Fibroblast of villous mesenchyme (primary cell): Measurements from ENCODE around the gene ALPL. TPM values are rescaled to one million over a fixed set of nuclear protein-coding genes. Genes with fewer than 3 reads are reported as not detected.

ENCODE experiments used
- DNase-seq: peaks from one replicate; pipeline ENCODE4 v3.0.0-alpha.2; 2010; ENCODE audit warnings: low read depth
- H3K4me3 ChIP-seq: 2 replicates; pipeline ENCODE4 v1.5.1; 2011; ENCODE audit warnings: low read depth, mild to moderate bottlenecking, low read length
- total RNA-seq: library from RNA; depleted of rRNA; stranded (reverse); fragments of >200 nt; gene quantifications from 2 replicates; pipeline ENCODE4 v1.2.3, GENCODE V29; 2012
- TF ChIP-seq, protein P1 (sequence below): IDR thresholded peaks from 2 replicates; pipeline ENCODE4 v1.5.1; 2012; ENCODE audit warnings: low read depth, mild to moderate bottlenecking, low read length; ENCODE audit not compliant: insufficient read depth

Gene ALPL
- total RNA-seq, 1 donor = 1.7 TPM

DNA sequence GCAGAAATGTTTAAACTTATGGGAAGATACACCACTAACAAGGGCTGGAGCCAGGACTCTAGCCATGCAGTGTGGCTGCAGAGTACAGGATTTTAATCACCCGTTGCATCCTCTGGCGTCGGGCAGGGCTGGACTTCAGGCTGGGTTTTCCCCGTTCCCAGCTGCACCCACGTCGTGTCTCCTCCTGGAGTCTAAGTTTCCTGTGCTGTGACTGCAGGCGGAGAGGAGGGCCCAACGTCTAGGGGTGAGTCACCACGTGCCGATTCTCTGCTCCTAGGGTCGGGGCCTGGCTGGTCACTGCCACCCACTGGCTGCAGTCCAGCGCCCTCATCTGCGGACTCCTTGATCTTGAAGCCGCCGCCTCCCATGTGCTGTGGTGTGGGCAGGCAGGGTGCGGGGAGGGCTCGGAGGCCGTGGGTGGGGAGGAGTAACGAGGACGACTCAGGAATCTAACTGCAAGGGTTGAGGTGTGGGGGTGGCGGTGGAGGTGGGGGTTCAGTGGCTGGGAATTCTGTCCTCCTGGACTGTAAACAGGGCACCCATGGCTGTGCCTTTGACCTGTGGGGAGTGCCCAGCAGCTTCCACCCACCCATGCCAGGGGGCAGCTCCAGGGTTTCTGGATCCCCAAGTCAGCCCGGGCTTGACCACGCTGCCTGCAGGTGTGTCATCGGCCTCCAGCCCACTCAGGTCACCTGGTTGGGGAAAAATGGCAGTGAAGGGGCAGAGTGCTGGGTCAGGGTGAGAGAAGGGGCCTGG, 77.8 kb downstream of the ALPL start:
- TF ChIP-seq, protein P1, sequence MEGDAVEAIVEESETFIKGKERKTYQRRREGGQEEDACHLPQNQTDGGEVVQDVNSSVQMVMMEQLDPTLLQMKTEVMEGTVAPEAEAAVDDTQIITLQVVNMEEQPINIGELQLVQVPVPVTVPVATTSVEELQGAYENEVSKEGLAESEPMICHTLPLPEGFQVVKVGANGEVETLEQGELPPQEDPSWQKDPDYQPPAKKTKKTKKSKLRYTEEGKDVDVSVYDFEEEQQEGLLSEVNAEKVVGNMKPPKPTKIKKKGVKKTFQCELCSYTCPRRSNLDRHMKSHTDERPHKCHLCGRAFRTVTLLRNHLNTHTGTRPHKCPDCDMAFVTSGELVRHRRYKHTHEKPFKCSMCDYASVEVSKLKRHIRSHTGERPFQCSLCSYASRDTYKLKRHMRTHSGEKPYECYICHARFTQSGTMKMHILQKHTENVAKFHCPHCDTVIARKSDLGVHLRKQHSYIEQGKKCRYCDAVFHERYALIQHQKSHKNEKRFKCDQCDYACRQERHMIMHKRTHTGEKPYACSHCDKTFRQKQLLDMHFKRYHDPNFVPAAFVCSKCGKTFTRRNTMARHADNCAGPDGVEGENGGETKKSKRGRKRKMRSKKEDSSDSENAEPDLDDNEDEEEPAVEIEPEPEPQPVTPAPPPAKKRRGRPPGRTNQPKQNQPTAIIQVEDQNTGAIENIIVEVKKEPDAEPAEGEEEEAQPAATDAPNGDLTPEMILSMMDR = no peak
- no peak overlapping the region for H3K4me3 ChIP-seq
- DNase-seq = peak; percentile 84

- no peak for DNase-seq
- TF ChIP-seq, protein P1 = no peak
- H3K4me3 ChIP-seq = no peak overlapping the region
Observed at GRCh38 chr1:21587602-21587953, 78.4 kb downstream of the ALPL start.

- H3K4me3 ChIP-seq = no peak overlapping the region
- DNase-seq = no peak
- TF ChIP-seq, protein P1 = no peak
Observed at GRCh38 chr1:21589618-21590017, 80.4 kb downstream of the ALPL start.

DNA sequence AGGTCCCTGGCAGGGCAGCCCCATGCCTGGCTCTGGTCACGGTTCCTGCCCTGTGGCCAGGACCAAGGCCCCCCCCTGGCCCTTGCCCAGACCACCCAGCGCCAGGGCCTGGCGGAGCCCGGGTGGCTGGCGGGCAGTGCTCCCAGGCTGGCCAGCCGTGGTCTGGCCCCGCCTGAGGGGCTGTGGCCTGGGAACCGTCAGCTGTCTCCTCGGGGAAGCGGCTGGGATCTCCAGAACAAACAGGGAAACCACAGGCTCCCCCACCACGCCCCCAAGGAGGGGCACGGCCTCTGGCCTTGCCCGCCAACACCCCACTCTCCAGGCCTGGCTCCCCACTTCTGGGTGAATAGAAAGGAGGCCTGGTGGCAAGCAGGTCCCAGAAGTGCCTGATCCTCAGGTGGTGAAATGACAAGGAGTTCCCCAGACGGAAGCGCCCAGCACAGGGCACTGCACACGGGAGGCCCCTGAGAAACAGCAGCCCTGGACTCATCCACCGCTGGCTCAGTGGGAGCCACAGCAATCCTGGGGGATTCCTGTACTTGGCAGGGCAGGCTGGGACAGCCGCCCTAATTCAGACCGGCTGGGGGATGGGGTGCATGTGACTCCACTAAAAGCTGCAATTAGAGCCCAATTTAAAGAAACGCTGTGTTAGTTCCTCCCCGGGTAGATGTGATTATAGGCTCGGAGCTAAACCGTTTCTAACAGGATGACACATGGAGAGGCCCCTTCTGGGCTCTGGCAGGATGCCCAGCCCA, 81.1 kb downstream of the ALPL start:
- DNase-seq = peak; percentile 20
- TF ChIP-seq, protein P1 = no peak
- no peak overlapping the region for H3K4me3 ChIP-seq

GRCh38 chr1:21590934-21591333, 81.7 kb downstream of the ALPL start:
- DNase-seq = no peak
- TF ChIP-seq, protein P1 = no peak
- H3K4me3 ChIP-seq = no peak overlapping the region

DNA sequence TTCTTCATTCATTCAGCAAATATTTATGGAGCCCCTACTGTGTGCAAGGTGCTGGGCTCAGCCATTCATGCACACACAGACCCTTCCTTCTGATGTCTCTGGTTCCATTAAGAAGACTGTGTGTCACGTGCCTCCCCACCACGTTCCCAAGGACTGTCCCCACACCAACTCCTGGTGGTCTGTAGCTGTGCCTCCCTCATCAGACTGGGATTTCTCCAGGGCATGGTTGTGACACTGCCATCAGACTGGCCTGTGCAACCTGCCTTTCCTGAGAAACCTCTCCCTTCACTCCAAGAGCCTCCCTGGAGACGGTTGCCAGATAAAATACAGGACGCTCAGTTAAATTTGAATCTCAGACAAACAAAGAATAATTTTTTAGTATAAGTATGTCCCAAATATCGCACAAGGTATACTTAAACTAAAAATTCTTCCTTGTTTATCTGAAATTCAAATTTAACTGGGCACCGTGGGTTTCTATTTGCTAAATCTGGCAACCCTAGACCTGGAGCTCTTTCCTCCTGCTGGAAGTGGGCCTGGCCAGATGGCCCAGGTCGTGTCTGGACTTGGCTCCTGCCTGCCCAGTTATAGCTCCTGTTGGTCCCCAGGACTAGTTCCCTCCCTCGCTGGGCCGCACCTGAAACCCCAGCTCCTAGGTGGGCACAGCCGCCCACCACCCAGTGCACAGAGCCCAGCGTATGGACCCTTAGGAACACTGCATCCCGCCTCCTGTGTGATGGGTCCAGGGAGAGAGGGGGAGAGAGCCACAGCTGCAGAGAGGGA, 83.1 kb downstream of the ALPL start:
- H3K4me3 ChIP-seq = no peak overlapping the region
- TF ChIP-seq, protein P1 = no peak
- DNase-seq = no peak
